SK-N-SH treated with all-trans-retinoic acid at 6 μM for 48 hours (cell line): ENCODE measurements around the gene FCER2.

Experiments
- ESRRG ChIP-seq: fragments of 250-450 bp; sonication (Bioruptor Pico); IDR thresholded peaks from 2 replicates; pipeline ENCODE4 v1.6.1; 2021; ENCODE audit warnings: mild to moderate bottlenecking
- GLIS3 ChIP-seq: fragments of 250-450 bp; sonication (Bioruptor Pico); IDR thresholded peaks from 2 replicates; pipeline ENCODE4 v1.5.0; 2020; ENCODE audit warnings: mild to moderate bottlenecking, moderate library complexity
- TCF4 ChIP-seq: fragments of 250-450 bp; sonication (Bioruptor Pico); IDR thresholded peaks from 2 replicates; pipeline ENCODE4 v1.8.0; 2021; ENCODE audit warnings: mild to moderate bottlenecking, moderate library complexity, borderline replicate concordance
- TOX ChIP-seq: fragments of 250-450 bp; sonication (Bioruptor Pico); IDR thresholded peaks from 2 replicates; pipeline ENCODE4 v1.8.0; 2021; ENCODE audit warnings: mild to moderate bottlenecking, moderate library complexity, borderline replicate concordance
- ZC3H10 ChIP-seq: fragments of 250-450 bp; sonication (Bioruptor Pico); IDR thresholded peaks from 2 replicates; pipeline ENCODE4 v1.5.1; 2021; ENCODE audit warnings: mild to moderate bottlenecking, moderate library complexity
- ZFP3 ChIP-seq: fragments of 250-450 bp; sonication (Bioruptor Pico); IDR thresholded peaks from 2 replicates; pipeline ENCODE4 v1.5.0; 2020; ENCODE audit warnings: mild to moderate bottlenecking, moderate library complexity
- ZNF565 ChIP-seq: fragments of 450-650 bp; formaldehyde crosslinking; conservative IDR thresholded peaks from 2 replicates; pipeline ENCODE4 v1.5.0; 2020; ENCODE audit warnings: low read depth, mild to moderate bottlenecking, moderate library complexity
- ZNF70 ChIP-seq: fragments of 450-650 bp; formaldehyde crosslinking; IDR thresholded peaks from 2 replicates; pipeline ENCODE4 v1.5.0; 2020; ENCODE audit warnings: mild to moderate bottlenecking, moderate library complexity
- ZNF8 ChIP-seq: fragments of 450-650 bp; formaldehyde crosslinking; IDR thresholded peaks from 2 replicates; pipeline ENCODE4 v1.5.0; 2020; ENCODE audit warnings: mild to moderate bottlenecking, moderate library complexity
- TF ChIP-seq, protein P1 (sequence below): fragments of 250-450 bp; sonication (Bioruptor Pico); IDR thresholded peaks from 2 replicates; pipeline ENCODE4 v1.8.0; 2020; ENCODE audit warnings: mild to moderate bottlenecking, moderate library complexity, borderline replicate concordance
- TF ChIP-seq, protein P2 (sequence below): fragments of 250-450 bp; sonication (Bioruptor Pico); IDR thresholded peaks from 2 replicates; pipeline ENCODE4 v1.5.0; 2020; ENCODE audit warnings: mild to moderate bottlenecking, moderate library complexity

- TF ChIP-seq GLIS3 (CRISPR knock-in tag) (no peak), ESRRG (CRISPR knock-in tag) (no peak), ZC3H10 (no peak), ZNF565 (CRISPR knock-in tag) (no peak), TCF4 (no peak), ZNF70 (CRISPR knock-in tag) (no peak), ZNF8 (no peak), TOX (CRISPR knock-in tag) (no peak), ZFP3 (CRISPR knock-in tag) (no peak)
- TF ChIP-seq, protein P1, sequence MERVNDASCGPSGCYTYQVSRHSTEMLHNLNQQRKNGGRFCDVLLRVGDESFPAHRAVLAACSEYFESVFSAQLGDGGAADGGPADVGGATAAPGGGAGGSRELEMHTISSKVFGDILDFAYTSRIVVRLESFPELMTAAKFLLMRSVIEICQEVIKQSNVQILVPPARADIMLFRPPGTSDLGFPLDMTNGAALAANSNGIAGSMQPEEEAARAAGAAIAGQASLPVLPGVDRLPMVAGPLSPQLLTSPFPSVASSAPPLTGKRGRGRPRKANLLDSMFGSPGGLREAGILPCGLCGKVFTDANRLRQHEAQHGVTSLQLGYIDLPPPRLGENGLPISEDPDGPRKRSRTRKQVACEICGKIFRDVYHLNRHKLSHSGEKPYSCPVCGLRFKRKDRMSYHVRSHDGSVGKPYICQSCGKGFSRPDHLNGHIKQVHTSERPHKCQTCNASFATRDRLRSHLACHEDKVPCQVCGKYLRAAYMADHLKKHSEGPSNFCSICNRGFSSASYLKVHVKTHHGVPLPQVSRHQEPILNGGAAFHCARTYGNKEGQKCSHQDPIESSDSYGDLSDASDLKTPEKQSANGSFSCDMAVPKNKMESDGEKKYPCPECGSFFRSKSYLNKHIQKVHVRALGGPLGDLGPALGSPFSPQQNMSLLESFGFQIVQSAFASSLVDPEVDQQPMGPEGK = no peak
- TF ChIP-seq, protein P2, sequence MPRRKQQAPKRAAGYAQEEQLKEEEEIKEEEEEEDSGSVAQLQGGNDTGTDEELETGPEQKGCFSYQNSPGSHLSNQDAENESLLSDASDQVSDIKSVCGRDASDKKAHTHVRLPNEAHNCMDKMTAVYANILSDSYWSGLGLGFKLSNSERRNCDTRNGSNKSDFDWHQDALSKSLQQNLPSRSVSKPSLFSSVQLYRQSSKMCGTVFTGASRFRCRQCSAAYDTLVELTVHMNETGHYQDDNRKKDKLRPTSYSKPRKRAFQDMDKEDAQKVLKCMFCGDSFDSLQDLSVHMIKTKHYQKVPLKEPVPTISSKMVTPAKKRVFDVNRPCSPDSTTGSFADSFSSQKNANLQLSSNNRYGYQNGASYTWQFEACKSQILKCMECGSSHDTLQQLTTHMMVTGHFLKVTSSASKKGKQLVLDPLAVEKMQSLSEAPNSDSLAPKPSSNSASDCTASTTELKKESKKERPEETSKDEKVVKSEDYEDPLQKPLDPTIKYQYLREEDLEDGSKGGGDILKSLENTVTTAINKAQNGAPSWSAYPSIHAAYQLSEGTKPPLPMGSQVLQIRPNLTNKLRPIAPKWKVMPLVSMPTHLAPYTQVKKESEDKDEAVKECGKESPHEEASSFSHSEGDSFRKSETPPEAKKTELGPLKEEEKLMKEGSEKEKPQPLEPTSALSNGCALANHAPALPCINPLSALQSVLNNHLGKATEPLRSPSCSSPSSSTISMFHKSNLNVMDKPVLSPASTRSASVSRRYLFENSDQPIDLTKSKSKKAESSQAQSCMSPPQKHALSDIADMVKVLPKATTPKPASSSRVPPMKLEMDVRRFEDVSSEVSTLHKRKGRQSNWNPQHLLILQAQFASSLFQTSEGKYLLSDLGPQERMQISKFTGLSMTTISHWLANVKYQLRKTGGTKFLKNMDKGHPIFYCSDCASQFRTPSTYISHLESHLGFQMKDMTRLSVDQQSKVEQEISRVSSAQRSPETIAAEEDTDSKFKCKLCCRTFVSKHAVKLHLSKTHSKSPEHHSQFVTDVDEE (CRISPR knock-in tag) = no peak
These were observed 36.1 kb upstream of the FCER2 start for GRCh38 chr19:7738023-7738422.
